HepG2 (cell line): ENCODE measurements around the gene INPP4B. TPM values are rescaled to one million over a fixed set of nuclear protein-coding genes. Genes with fewer than 3 reads are reported as not detected.

Experiments
- ATAC-seq: fragments of 200-7000 bp; cut with Tn5 transposase; 3 replicates; pipeline ENCODE4 v1.9.1; 2020; ENCODE audit warnings: mild to moderate bottlenecking, moderate library complexity
- BruUV-seq: library from RNA; stranded (reverse); fragments of 400-500 nt; replicated peaks from 2 replicates; lab custom pipeline; 2021; lab: Mats Ljungman, UMichigan
- CTCF ChIA-PET: fragments of 300-600 bp; formaldehyde crosslinking; extraction: SDS; loops from one replicate; lab custom pipeline; 2021; ENCODE audit warnings: low total read pairs, inconsistent platforms, low intra/inter-chr PET ratio; lab: Yijun Ruan, JAX
- POLR2A ChIA-PET: fragments of 350-600 bp; sonication (Branson Sonifier 250); formaldehyde crosslinking; loops from one replicate; lab custom pipeline; 2020; ENCODE audit warnings: antibody characterized with exemption, inconsistent platforms; lab: Yijun Ruan, JAX
- DNase-seq: peaks from one replicate; pipeline ENCODE4 v3.0.0-alpha.2; 2015; ENCODE audit warnings: low spot score
- FAIRE-seq: peaks from 3 replicates; lab custom pipeline; 2011; peaks lifted over from hg19 to GRCh38; lab: Jason Lieb, UNC
- H2AFZ ChIP-seq: one replicate; pipeline ENCODE4 v1.6.1; 2011; ENCODE audit warnings: low read length, inconsistent platforms
- H3K27ac ChIP-seq: fragments of 300-600 bp; 3 replicates; pipeline ENCODE4 v1.8.0; 2011; ENCODE audit warnings: mixed run types, mild to moderate bottlenecking, mixed read lengths, low read length, inconsistent platforms; ENCODE audit not compliant: insufficient read depth; ENCODE audit errors: extremely low read length
- H3K27me3 ChIP-seq, 2 experiments: fragments of 200-600 bp in 1 of 2; 2 replicates in 1 of 2; 3 replicates in 1 of 2; pipeline versions ENCODE4 v1.6.0 to v1.8.0; 2011; ENCODE audit warnings: low read length in 2 of 2, mild to moderate bottlenecking in 2 of 2, moderate library complexity in 2 of 2, inconsistent platforms in 1 of 2; ENCODE audit not compliant: insufficient read depth in 2 of 2, control insufficient read depth in 1 of 2
- H3K36me3 ChIP-seq, 2 experiments: fragments of 200-600 bp in 1 of 2; replicated peaks in 1 of 2; 2 replicates in 1 of 2; 3 replicates in 1 of 2; pipeline versions ENCODE4 v1.5.1 to v1.8.0; 2011; ENCODE audit warnings: low read length in 2 of 2, inconsistent platforms in 1 of 2; ENCODE audit not compliant: insufficient read depth in 2 of 2, control insufficient read depth in 1 of 2
- H3K4me1 ChIP-seq: 2 replicates; pipeline ENCODE4 v1.5.1; 2012; ENCODE audit warnings: low read length, inconsistent platforms; ENCODE audit not compliant: insufficient read depth
- H3K4me2 ChIP-seq: 2 replicates; pipeline ENCODE4 v1.6.0; 2011; ENCODE audit warnings: low read depth, low read length, inconsistent platforms
- H3K4me3 ChIP-seq, 3 experiments: fragments of 200-600 bp in 1 of 3; sonication (generic), shearing (Covaris generic) in 1 of 3; replicated peaks in 1 of 3; 2 replicates each; pipeline ENCODE4 v1.5.1; 2011 to 2016; ENCODE audit warnings: low read length in 3 of 3, inconsistent platforms in 2 of 3, low read depth in 2 of 3, mild to moderate bottlenecking in 2 of 3, control low read depth in 1 of 3, mixed read lengths in 1 of 3; ENCODE audit not compliant: insufficient read depth in 1 of 3
- H3K79me2 ChIP-seq: one replicate; pipeline ENCODE4 v1.6.1; 2011; ENCODE audit warnings: low read length, inconsistent platforms; ENCODE audit not compliant: insufficient read depth
- H3K9ac ChIP-seq: 2 replicates; pipeline ENCODE4 v1.6.0; 2011; ENCODE audit warnings: mild to moderate bottlenecking, low read depth, low read length, inconsistent platforms; ENCODE audit not compliant: insufficient read depth
- H3K9me3 ChIP-seq: 2 replicates; pipeline ENCODE4 v1.5.1; 2012; ENCODE audit warnings: mild to moderate bottlenecking, low read length
- H4K20me1 ChIP-seq: 2 replicates; pipeline ENCODE4 v1.6.0; 2011; ENCODE audit warnings: inconsistent platforms, mild to moderate bottlenecking, low read length, moderate library complexity; ENCODE audit not compliant: insufficient read depth
- ARID3A ChIP-seq: IDR thresholded peaks from 2 replicates; pipeline ENCODE4 v1.6.1; 2012; ENCODE audit warnings: low read depth, low read length, improper control_type of control experiment
- GMEB2 ChIP-seq: IDR thresholded peaks from 2 replicates; pipeline ENCODE4 v1.6.1; 2016; ENCODE audit warnings: missing biosample characterization, missing genetic modification reagents, low read depth
- HMGXB4 ChIP-seq, 2 experiments: sonication (generic) in 1 of 2; formaldehyde crosslinking in 1 of 2; IDR thresholded peaks; 2 replicates each; pipeline versions ENCODE4 v1.4.0 to v1.6.1; 2018 to 2020; ENCODE audit warnings: missing genetic modification reagents in 2 of 2, borderline replicate concordance in 1 of 2, low read depth in 1 of 2, mild to moderate bottlenecking in 1 of 2, missing biosample characterization in 1 of 2
- HNF4A ChIP-seq: sonication (generic); formaldehyde crosslinking; IDR thresholded peaks from 2 replicates; pipeline ENCODE4 v1.4.0; 2020; ENCODE audit warnings: missing genetic modification reagents
- IKZF1 ChIP-seq: fragments of 450-650 bp; IDR thresholded peaks from 2 replicates; pipeline ENCODE4 v1.7.1; 2016
- RNF2 ChIP-seq: fragments of 450-650 bp; conservative IDR thresholded peaks from 2 replicates; pipeline ENCODE4 v1.6.1; 2016; ENCODE audit warnings: low read depth
- SATB2 ChIP-seq: sonication (generic); formaldehyde crosslinking; IDR thresholded peaks from 2 replicates; pipeline ENCODE4 v1.5.0; 2020; ENCODE audit warnings: missing genetic modification reagents
- SNAPC4 ChIP-seq: sonication (generic); formaldehyde crosslinking; IDR thresholded peaks from 2 replicates; pipeline ENCODE4 v1.4.0; 2020; ENCODE audit warnings: mild to moderate bottlenecking, missing genetic modification reagents
- ZNF550 ChIP-seq: sonication (generic); formaldehyde crosslinking; IDR thresholded peaks from 2 replicates; pipeline ENCODE4 v1.4.0; 2020; ENCODE audit warnings: mild to moderate bottlenecking, missing genetic modification reagents, borderline replicate concordance
- ZNF564 ChIP-seq: sonication (generic); formaldehyde crosslinking; IDR thresholded peaks from 2 replicates; pipeline ENCODE4 v1.8.1; 2023; ENCODE audit warnings: mild to moderate bottlenecking, missing genetic modification reagents
- ZNF644 ChIP-seq: IDR thresholded peaks from 2 replicates; pipeline ENCODE4 v1.6.1; 2016; ENCODE audit warnings: low read depth
- ZXDC ChIP-seq: sonication (generic); formaldehyde crosslinking; IDR thresholded peaks from 2 replicates; pipeline ENCODE4 v1.5.0; 2020; ENCODE audit warnings: mild to moderate bottlenecking, missing genetic modification reagents
- WGBS: methylation state at CpG from one replicate; pipeline ENCODE4 v1.1.6; 2017; ENCODE audit warnings: low lambda C conversion rate; 5-methylcytosine and 5-hydroxymethylcytosine counted together
- in situ Hi-C: cut with HindIII; loops from 2 replicates; pipeline ENCODE4 v1.10.0; 2017; ENCODE audit warnings: low pct_unique_long_range_greater_than_20kb; ENCODE audit not compliant: extremely low pct_ligation_motif_present
- intact Hi-C: fragments of 100-400 bp; cut with micrococcal nuclease; formaldehyde crosslinking; loops from one replicate; pipeline ENCODE4 v1.10.0; 2022; ENCODE audit not compliant: unreplicated experiment
- polyA plus RNA-seq, 8 experiments: library from polyadenylated mRNA; depleted of rRNA in 3 of 8; stranded (reverse) in 7 of 8; unstranded in 1 of 8; fragments of >200 nt; fragmentation: Illumina TruSeq in 4 of 8; extraction: Trizol in 4 of 8; gene quantifications; 2 replicates each; pipeline versions ENCODE4 v1.2.1 to v1.2.3, GENCODE V29; 2011 to 2016; ENCODE audit warnings: low read depth in 4 of 8, missing spikeins in 1 of 8, mixed read lengths in 1 of 8; ENCODE audit not compliant: insufficient read depth in 1 of 8
- total RNA-seq, 5 experiments: library from RNA; depleted of rRNA; stranded (reverse); fragments of >200 nt; fragmentation: Illumina TruSeq; extraction: Trizol; gene quantifications; 2 replicates each; pipeline ENCODE4 v1.2.3, GENCODE V29; 2016; ENCODE audit warnings: low read depth in 1 of 5

INPP4B gene
- total and polyA plus RNA-seq, 2 of the 13 experiments (the other 11 are each of a cell fraction or from before 2014, with no cell fraction given), result not detected

- FAIRE-seq (no peak), DNase-seq (no peak), ATAC-seq (no peak)
- ChIA-PET POLR2A (no interaction called here), CTCF (no interaction called here)
- WGBS, result 0% methylated on average over 1 of the region's 1 CpG
- no peaks in the 10 kb centered on the region for H3K79me2 ChIP-seq
- no peaks in the 10 kb centered on the region for H4K20me1 ChIP-seq
- H3K27me3 ChIP-seq, result no peaks in the 10 kb centered on the region
- no peak overlapping the region for H2AFZ ChIP-seq
- no peaks in the 10 kb centered on the region; the same call in 1 of the 2 replicates for H3K9me3 ChIP-seq
- intact Hi-C loops, result no loop called here
- H3K36me3 ChIP-seq, result no peaks in the 10 kb centered on the region
- no peak overlapping the region for H3K9ac ChIP-seq
- no peak overlapping the region for H3K4me3 ChIP-seq
- H3K4me1 ChIP-seq, result no peaks in the 10 kb centered on the region
- no peak overlapping the region for H3K27ac ChIP-seq
- H3K4me2 ChIP-seq, result no peak overlapping the region
- in situ Hi-C loops, result no loop called here
- BruUV-seq, result no TSS peak
- TF ChIP-seq RNF2, result no peak
- TF ChIP-seq SNAPC4 (CRISPR knock-in tag), result no peak
- TF ChIP-seq HMGXB4 (CRISPR knock-in tag; IDR thresholded peaks at IDR 0.05; ENCODE audit: borderline replicate concordance in 1 of 2, low read depth in 1 of 2), result no peak
- TF ChIP-seq HNF4A, result no peak
- TF ChIP-seq ZNF564 (CRISPR knock-in tag), result no peak
- no peak for TF ChIP-seq SATB2 (CRISPR knock-in tag)
- no peak for TF ChIP-seq GMEB2
- TF ChIP-seq ZNF644, result no peak
- no peak for TF ChIP-seq ZNF550 (CRISPR knock-in tag)
- no peak for TF ChIP-seq IKZF1
- no peak for TF ChIP-seq ZXDC
- TF ChIP-seq ARID3A, result no peak
Measured at GRCh38 chr4:142547974-142548373, 298.1 kb downstream of the INPP4B start.
